Activated T-cell treated with anti-CD3 and anti-CD28 coated beads, Interleukin-2, amount 50 U/mL, for 72 hours (primary cell): Measurements from ENCODE around the gene SLC9A6. TPM values are rescaled to one million over a fixed set of nuclear protein-coding genes. Genes with fewer than 3 reads are reported as not detected.
"Not testable (repeated sequence)": the region's sequence is repeated elsewhere in the genome, so short reads cannot be mapped to it uniquely, and the experiment has no call there.

ENCODE experiments used
- ATAC-seq, 2 donors: fragments of 150-1000 bp; cut with Tn5 transposase; replicated peaks in 1 of 2; 2 replicates each; pipeline ENCODE4 v1.10.0; 2021; ENCODE audit warnings: moderate library complexity in 2 of 2, mild to moderate bottlenecking in 1 of 2
- DNase-seq, 2 donors: peaks; one replicate each; pipeline ENCODE4 v3.0.0; 2021 to 2022; ENCODE audit warnings: mixed read lengths in 1 of 2
- H3K27ac Mint-ChIP-seq: one replicate; pipeline ENCODE4 v1.8.0; 2022; ENCODE audit warnings: mild to moderate bottlenecking, moderate library complexity, mixed read lengths
- H3K27me3 Mint-ChIP-seq: one replicate; pipeline ENCODE4 v1.8.0; 2022; ENCODE audit warnings: low read depth, mixed read lengths
- H3K36me3 Mint-ChIP-seq, 2 donors: one replicate each; pipeline ENCODE4 v1.8.0; 2022; ENCODE audit warnings: mixed read lengths in 2 of 2, mild to moderate bottlenecking in 1 of 2; ENCODE audit not compliant: insufficient read depth in 2 of 2
- H3K4me1 Mint-ChIP-seq: one replicate; pipeline ENCODE4 v1.8.0; 2022; ENCODE audit warnings: low read depth, mixed read lengths
- H3K4me3 Mint-ChIP-seq, 2 donors: one replicate each; pipeline ENCODE4 v1.8.0; 2022; ENCODE audit warnings: mild to moderate bottlenecking in 2 of 2, mixed read lengths in 2 of 2, moderate library complexity in 2 of 2
- H3K9me3 Mint-ChIP-seq, 2 donors: one replicate each; pipeline ENCODE4 v1.8.0; 2022; ENCODE audit warnings: mixed read lengths in 2 of 2
- total RNA-seq, 2 donors: library from RNA; stranded (reverse); gene quantifications; one replicate each; pipeline ENCODE4 v1.2.3, GENCODE V29; 2022

SLC9A6 gene
- total RNA-seq, 2 donors from 2014 or later, result 11.4 to 12.2 TPM

GRCh38 chrX:136086521-136086920 is 101.3 kb downstream of the SLC9A6 start:
- Mint-ChIP-seq H3K4me1 (no peaks in the 10 kb centered on the region), H3K36me3 (no peaks in the 10 kb centered on the region), H3K4me3 (no peak overlapping the region), H3K27ac (no peak overlapping the region), H3K27me3 (peaks cover 27% of the 10 kb centered on the region), H3K9me3 (peaks cover 0 to 3% of the 10 kb centered on the region in 2 donors)
- DNase-seq, result no peak
- ATAC-seq, result no peak

GRCh38 chrX:136091898-136092297 is 106.7 kb downstream of the SLC9A6 start:
- H3K27ac Mint-ChIP-seq, H3K36me3 Mint-ChIP-seq, H3K27me3 Mint-ChIP-seq, DNase-seq, ATAC-seq, H3K4me1 Mint-ChIP-seq, H3K9me3 Mint-ChIP-seq, H3K4me3 Mint-ChIP-seq: not testable (repeated sequence)

GRCh38 chrX:136094962-136095361 is 109.7 kb downstream of the SLC9A6 start:
- no peaks in the 10 kb centered on the region for H3K4me1 Mint-ChIP-seq
- no peak overlapping the region for H3K4me3 Mint-ChIP-seq
- ATAC-seq, result no peak
- DNase-seq, result no peak
- H3K27ac Mint-ChIP-seq, result no peak overlapping the region
- peaks cover 0 to 3% of the 10 kb centered on the region in 2 donors for H3K36me3 Mint-ChIP-seq
- H3K27me3 Mint-ChIP-seq, result no peaks in the 10 kb centered on the region
- H3K9me3 Mint-ChIP-seq, result peaks cover 0 to 3% of the 10 kb centered on the region in 2 donors

Other genes with a start within 250 kb of the SLC9A6 start
- gene CT45A3, start 217.2 kb upstream of the SLC9A6 start, total RNA-seq, result not detected
- under 1 TPM in 1 of 2 donors, not detected in 1; 0.35 TPM for gene CT45A5, start 199.9 kb upstream of the SLC9A6 start, total RNA-seq
- gene CT45A6, start 182.6 kb upstream of the SLC9A6 start, total RNA-seq, result not detected
- not detected for gene CT45A2, start 165.4 kb upstream of the SLC9A6 start, total RNA-seq
- not detected for gene CT45A7, start 148.2 kb upstream of the SLC9A6 start, total RNA-seq
- not detected for gene CT45A8, start 130.9 kb upstream of the SLC9A6 start, total RNA-seq
- not detected for gene CT45A9, start 113.6 kb upstream of the SLC9A6 start, total RNA-seq
- gene CT45A10, start 92.0 kb upstream of the SLC9A6 start, total RNA-seq, result not detected
- gene SAGE1, start 91.7 kb upstream of the SLC9A6 start, total RNA-seq, result not detected
- gene MMGT1, start 11.4 kb upstream of the SLC9A6 start, total RNA-seq, result 10 to 100 TPM; 20.1 to 21.7 TPM
- 10 to 100 TPM; 15.7 to 18.7 TPM for gene FHL1, start 162.1 kb downstream of the SLC9A6 start, total RNA-seq